K562 (cell line): ENCODE measurements around the gene IFT52.

Experiments
- CEBPB ChIP-seq: fragments of 450-650 bp; IDR thresholded peaks from 2 replicates; pipeline ENCODE4 v1.6.1; 2016; ENCODE audit warnings: missing genetic modification characterization, missing compliant biosample characterization
- GABPB2 ChIP-seq: fragments of 250-450 bp; sonication (Bioruptor Pico); conservative IDR thresholded peaks from 2 replicates; pipeline ENCODE4 v1.5.1; 2021; ENCODE audit warnings: mild to moderate bottlenecking
- GATA2 ChIP-seq: sonication (generic); formaldehyde crosslinking; IDR thresholded peaks from 2 replicates; pipeline ENCODE4 v1.4.0; 2020; ENCODE audit warnings: mild to moderate bottlenecking, missing genetic modification reagents
- NRF1 ChIP-seq, 2 experiments: fragments of 450-650 bp; IDR thresholded peaks in 1 of 2; conservative IDR thresholded peaks in 1 of 2; 2 replicates each; pipeline ENCODE4 v1.6.1; 2014; ENCODE audit warnings: mild to moderate bottlenecking in 2 of 2
- POLR3A ChIP-seq: IDR thresholded peaks from 2 replicates; pipeline ENCODE4 v1.6.1; 2011; ENCODE audit warnings: borderline replicate concordance, mild to moderate bottlenecking, moderate library complexity; ENCODE audit not compliant: insufficient read length, insufficient read depth; ENCODE audit errors: extremely low read depth
- ZFP30 ChIP-seq: fragments of 250-450 bp; sonication (Bioruptor Pico); IDR thresholded peaks from 2 replicates; pipeline ENCODE4 v1.8.0; 2022; ENCODE audit warnings: moderate library complexity, mild to moderate bottlenecking, inconsistent platforms, borderline replicate concordance
- ZNF431 ChIP-seq: sonication (generic); formaldehyde crosslinking; IDR thresholded peaks from 2 replicates; pipeline ENCODE4 v1.8.0; 2022; ENCODE audit warnings: mild to moderate bottlenecking, missing genetic modification reagents
- ZZZ3 ChIP-seq: fragments of 450-650 bp; IDR thresholded peaks from 2 replicates; pipeline ENCODE4 v1.6.1; 2016; ENCODE audit warnings: antibody characterized with exemption, mild to moderate bottlenecking, moderate library complexity
- TF ChIP-seq, protein P1 (sequence below), 3 experiments: IDR thresholded peaks in 2 of 3; conservative IDR thresholded peaks in 1 of 3; 2 replicates each; pipeline ENCODE4 v1.5.1; 2011 to 2012; ENCODE audit warnings: low read length in 3 of 3, mild to moderate bottlenecking in 3 of 3, control low read depth in 2 of 3, improper control_type of control experiment in 1 of 3, inconsistent platforms in 1 of 3, low read depth in 1 of 3, mixed read lengths in 1 of 3, moderate library complexity in 1 of 3; ENCODE audit not compliant: insufficient read depth in 2 of 3

GRCh38 chr20:43576108-43576507 is 14.6 kb upstream of the IFT52 start:
- TF ChIP-seq ZFP30 (CRISPR knock-in tag) (no peak), ZZZ3 (no peak), NRF1 (conservative IDR thresholded peaks at IDR 0.05 in 1 of 2, IDR thresholded peaks at IDR 0.05 in 1 of 2) (no peak), GATA2 (CRISPR knock-in tag) (no peak), POLR3A (no peak), ZNF431 (CRISPR knock-in tag) (no peak), CEBPB (tag) (no peak), GABPB2 (CRISPR knock-in tag) (no peak)
- TF ChIP-seq, protein P1, sequence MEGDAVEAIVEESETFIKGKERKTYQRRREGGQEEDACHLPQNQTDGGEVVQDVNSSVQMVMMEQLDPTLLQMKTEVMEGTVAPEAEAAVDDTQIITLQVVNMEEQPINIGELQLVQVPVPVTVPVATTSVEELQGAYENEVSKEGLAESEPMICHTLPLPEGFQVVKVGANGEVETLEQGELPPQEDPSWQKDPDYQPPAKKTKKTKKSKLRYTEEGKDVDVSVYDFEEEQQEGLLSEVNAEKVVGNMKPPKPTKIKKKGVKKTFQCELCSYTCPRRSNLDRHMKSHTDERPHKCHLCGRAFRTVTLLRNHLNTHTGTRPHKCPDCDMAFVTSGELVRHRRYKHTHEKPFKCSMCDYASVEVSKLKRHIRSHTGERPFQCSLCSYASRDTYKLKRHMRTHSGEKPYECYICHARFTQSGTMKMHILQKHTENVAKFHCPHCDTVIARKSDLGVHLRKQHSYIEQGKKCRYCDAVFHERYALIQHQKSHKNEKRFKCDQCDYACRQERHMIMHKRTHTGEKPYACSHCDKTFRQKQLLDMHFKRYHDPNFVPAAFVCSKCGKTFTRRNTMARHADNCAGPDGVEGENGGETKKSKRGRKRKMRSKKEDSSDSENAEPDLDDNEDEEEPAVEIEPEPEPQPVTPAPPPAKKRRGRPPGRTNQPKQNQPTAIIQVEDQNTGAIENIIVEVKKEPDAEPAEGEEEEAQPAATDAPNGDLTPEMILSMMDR (IDR thresholded peaks at IDR 0.05 in 2 of 3, conservative IDR thresholded peaks at IDR 0.05 in 1 of 3; ENCODE audit: insufficient read depth in 2 of 3, low read depth in 1 of 3, low read length in 3 of 3): no peak
